Measurements from ENCODE around the gene TEKTIP1.

The TEKTIP1 gene

GRCh38 chr19:3535235-3535535, 3.8 kb upstream of the TEKTIP1 start:
- H3K9ac ChIP-seq, result no peak overlapping the region
- no peak overlapping the region for H3K27ac ChIP-seq
- H3K4me2 ChIP-seq, result no peak overlapping the region

GRCh38 chr19:3535563-3535965, 3.4 kb upstream of the TEKTIP1 start:
- no peak for TF ChIP-seq CTCF (conservative IDR thresholded peaks at IDR 0.05; ENCODE audit: low read depth, low read length)
- no peaks in the 10 kb centered on the region for H4K20me1 ChIP-seq (ENCODE audit: insufficient read depth)
- H3K4me2 ChIP-seq, result no peak overlapping the region
- H3K27ac ChIP-seq, result no peak overlapping the region
- no peaks in the 10 kb centered on the region for H3K27me3 ChIP-seq (ENCODE audit: insufficient read depth, low read depth)
- no peak overlapping the region for H3K9ac ChIP-seq
- H3K4me1 ChIP-seq (ENCODE audit: low read depth, poor library complexity, severe bottlenecking), result no peaks in the 10 kb centered on the region
- no peak overlapping the region for H2AFZ ChIP-seq (ENCODE audit: low read depth)
- H3K36me3 ChIP-seq (ENCODE audit: insufficient read depth), result no peaks in the 10 kb centered on the region
- no peaks in the 10 kb centered on the region for H3K79me2 ChIP-seq (ENCODE audit: insufficient read depth, low read depth)
- no peak overlapping the region for H3K4me3 ChIP-seq (IDR thresholded peaks at IDR 0.05; ENCODE audit: insufficient read depth, low read depth, low read length)

More at GRCh38 chr19:3535235-3535535, 3.8 kb upstream of the TEKTIP1 start:
- no peak for TF ChIP-seq CTCF (conservative IDR thresholded peaks at IDR 0.05; ENCODE audit: low read depth, low read length)
- H3K4me3 ChIP-seq (IDR thresholded peaks at IDR 0.05; ENCODE audit: insufficient read depth, low read depth, low read length), result no peak overlapping the region
- no peaks in the 10 kb centered on the region for H3K36me3 ChIP-seq (ENCODE audit: insufficient read depth)
- no peaks in the 10 kb centered on the region for H3K4me1 ChIP-seq (ENCODE audit: low read depth, poor library complexity, severe bottlenecking)
- no peak overlapping the region for H2AFZ ChIP-seq (ENCODE audit: low read depth)
- no peaks in the 10 kb centered on the region for H4K20me1 ChIP-seq (ENCODE audit: insufficient read depth)
- no peaks in the 10 kb centered on the region for H3K79me2 ChIP-seq (ENCODE audit: insufficient read depth, low read depth)
- H3K27me3 ChIP-seq (ENCODE audit: insufficient read depth, low read depth), result no peaks in the 10 kb centered on the region

GRCh38 chr19:3535981-3536380, 3.0 kb upstream of the TEKTIP1 start:
- no peak for TF ChIP-seq CTCF (conservative IDR thresholded peaks at IDR 0.05; ENCODE audit: low read depth, low read length)
- no peak overlapping the region for H3K9ac ChIP-seq
- H3K36me3 ChIP-seq (ENCODE audit: insufficient read depth), result no peaks in the 10 kb centered on the region
- H4K20me1 ChIP-seq (ENCODE audit: insufficient read depth), result no peaks in the 10 kb centered on the region
- H3K4me1 ChIP-seq (ENCODE audit: low read depth, poor library complexity, severe bottlenecking), result no peaks in the 10 kb centered on the region
- H3K4me2 ChIP-seq, result no peak overlapping the region
- no peaks in the 10 kb centered on the region for H3K79me2 ChIP-seq (ENCODE audit: insufficient read depth, low read depth)
- H3K27ac ChIP-seq, result no peak overlapping the region
- H3K27me3 ChIP-seq (ENCODE audit: insufficient read depth, low read depth), result no peaks in the 10 kb centered on the region
- no peak overlapping the region for H2AFZ ChIP-seq (ENCODE audit: low read depth)
- no peak overlapping the region for H3K4me3 ChIP-seq (IDR thresholded peaks at IDR 0.05; ENCODE audit: insufficient read depth, low read depth, low read length)

GRCh38 chr19:3536429-3537100, 2.4 kb upstream of the TEKTIP1 start:
- Histone ChIP-seq H3K27ac (no peak overlapping the region), H3K4me1 (ENCODE audit: low read depth, poor library complexity, severe bottlenecking) (no peaks in the 10 kb centered on the region), H2AFZ (ENCODE audit: low read depth) (no peak overlapping the region), H3K9ac (no peak overlapping the region), H3K79me2 (ENCODE audit: insufficient read depth, low read depth) (no peaks in the 10 kb centered on the region), H4K20me1 (ENCODE audit: insufficient read depth) (no peaks in the 10 kb centered on the region), H3K4me3 (IDR thresholded peaks at IDR 0.05; ENCODE audit: insufficient read depth, low read depth, low read length) (no peak overlapping the region), H3K36me3 (ENCODE audit: insufficient read depth) (no peaks in the 10 kb centered on the region), H3K27me3 (ENCODE audit: insufficient read depth, low read depth) (no peaks in the 10 kb centered on the region), H3K4me2 (no peak overlapping the region)
- no peak for TF ChIP-seq CTCF (conservative IDR thresholded peaks at IDR 0.05; ENCODE audit: low read depth, low read length)
